Astrocyte (in vitro differentiated cells and primary cell): ENCODE measurements around the gene FER1L5.

Source experiments
- EZH2 ChIP-seq: IDR thresholded peaks from 2 replicates; pipeline ENCODE4 v1.6.1; 2012; ENCODE audit warnings: mild to moderate bottlenecking, low read length, inconsistent platforms; ENCODE audit not compliant: insufficient read depth
- TF ChIP-seq, protein P1 (sequence below): IDR thresholded peaks from 2 replicates; pipeline ENCODE4 v1.5.1; 2011; ENCODE audit warnings: low read depth, mild to moderate bottlenecking, inconsistent platforms, low read length, moderate library complexity; ENCODE audit not compliant: insufficient read depth

DNA sequence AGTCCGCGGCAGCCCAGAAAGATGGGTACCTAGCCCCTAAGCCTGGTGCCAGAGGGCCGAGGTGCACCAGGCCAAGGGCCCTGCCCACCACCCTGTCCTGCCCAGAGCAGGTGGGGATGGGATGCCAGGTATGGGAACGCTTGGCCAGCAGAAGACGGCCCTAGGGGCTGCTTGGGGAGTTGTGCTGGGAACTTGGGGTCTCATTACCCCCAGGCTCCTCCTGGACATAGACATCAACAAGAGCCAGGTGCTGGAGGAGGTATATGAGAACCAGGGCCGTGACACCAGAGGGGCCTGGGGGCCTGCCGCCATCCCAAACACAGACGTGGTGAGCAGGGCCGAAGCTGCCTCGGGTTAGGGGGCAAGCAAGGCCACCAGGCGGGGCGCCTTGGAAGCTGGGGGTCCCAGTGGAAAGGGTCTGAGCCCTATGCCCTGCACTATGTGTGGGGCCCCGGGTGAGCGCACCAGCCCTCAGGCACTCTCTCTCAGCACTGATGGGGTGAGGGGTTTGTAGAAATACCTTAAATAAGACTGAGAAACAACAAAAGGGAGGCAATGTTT lies 46.9 kb downstream of the FER1L5 start:
- TF ChIP-seq EZH2, result no peak
- TF ChIP-seq, protein P1, sequence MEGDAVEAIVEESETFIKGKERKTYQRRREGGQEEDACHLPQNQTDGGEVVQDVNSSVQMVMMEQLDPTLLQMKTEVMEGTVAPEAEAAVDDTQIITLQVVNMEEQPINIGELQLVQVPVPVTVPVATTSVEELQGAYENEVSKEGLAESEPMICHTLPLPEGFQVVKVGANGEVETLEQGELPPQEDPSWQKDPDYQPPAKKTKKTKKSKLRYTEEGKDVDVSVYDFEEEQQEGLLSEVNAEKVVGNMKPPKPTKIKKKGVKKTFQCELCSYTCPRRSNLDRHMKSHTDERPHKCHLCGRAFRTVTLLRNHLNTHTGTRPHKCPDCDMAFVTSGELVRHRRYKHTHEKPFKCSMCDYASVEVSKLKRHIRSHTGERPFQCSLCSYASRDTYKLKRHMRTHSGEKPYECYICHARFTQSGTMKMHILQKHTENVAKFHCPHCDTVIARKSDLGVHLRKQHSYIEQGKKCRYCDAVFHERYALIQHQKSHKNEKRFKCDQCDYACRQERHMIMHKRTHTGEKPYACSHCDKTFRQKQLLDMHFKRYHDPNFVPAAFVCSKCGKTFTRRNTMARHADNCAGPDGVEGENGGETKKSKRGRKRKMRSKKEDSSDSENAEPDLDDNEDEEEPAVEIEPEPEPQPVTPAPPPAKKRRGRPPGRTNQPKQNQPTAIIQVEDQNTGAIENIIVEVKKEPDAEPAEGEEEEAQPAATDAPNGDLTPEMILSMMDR, result no peak
